GM20000 (cell line): ENCODE results near the gene LGR6.

Source experiments
- DNase-seq: peaks from one replicate; pipeline ENCODE4 v3.0.0; 2012; ENCODE audit warnings: low spot score
- TF ChIP-seq, protein P1 (sequence below): IDR thresholded peaks from 2 replicates; pipeline ENCODE4 v1.5.1; 2012; ENCODE audit warnings: mild to moderate bottlenecking, control low read depth; ENCODE audit errors: extremely low read depth, missing control alignments

LGR6 gene

DNA sequence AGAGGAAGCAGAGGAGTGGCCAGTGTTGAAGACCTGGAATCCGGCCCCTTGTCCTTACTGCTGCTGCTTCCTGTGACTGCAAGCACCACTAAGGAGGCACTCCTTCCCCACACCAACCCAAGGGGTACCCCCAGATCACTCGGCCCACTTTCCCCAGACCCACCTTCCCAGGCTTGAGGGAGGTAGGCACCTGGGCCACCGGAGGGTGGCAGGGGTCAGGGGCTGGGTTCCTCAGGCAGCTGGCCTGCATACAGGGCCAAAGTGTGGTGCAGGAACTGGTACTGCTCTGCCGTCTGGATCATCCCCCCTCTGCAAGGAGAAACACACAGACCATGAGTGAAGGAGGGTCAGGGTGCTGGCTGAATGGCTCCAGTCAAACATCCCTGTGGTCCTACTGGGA, 45.2 kb upstream of the LGR6 start:
- TF ChIP-seq, protein P1, sequence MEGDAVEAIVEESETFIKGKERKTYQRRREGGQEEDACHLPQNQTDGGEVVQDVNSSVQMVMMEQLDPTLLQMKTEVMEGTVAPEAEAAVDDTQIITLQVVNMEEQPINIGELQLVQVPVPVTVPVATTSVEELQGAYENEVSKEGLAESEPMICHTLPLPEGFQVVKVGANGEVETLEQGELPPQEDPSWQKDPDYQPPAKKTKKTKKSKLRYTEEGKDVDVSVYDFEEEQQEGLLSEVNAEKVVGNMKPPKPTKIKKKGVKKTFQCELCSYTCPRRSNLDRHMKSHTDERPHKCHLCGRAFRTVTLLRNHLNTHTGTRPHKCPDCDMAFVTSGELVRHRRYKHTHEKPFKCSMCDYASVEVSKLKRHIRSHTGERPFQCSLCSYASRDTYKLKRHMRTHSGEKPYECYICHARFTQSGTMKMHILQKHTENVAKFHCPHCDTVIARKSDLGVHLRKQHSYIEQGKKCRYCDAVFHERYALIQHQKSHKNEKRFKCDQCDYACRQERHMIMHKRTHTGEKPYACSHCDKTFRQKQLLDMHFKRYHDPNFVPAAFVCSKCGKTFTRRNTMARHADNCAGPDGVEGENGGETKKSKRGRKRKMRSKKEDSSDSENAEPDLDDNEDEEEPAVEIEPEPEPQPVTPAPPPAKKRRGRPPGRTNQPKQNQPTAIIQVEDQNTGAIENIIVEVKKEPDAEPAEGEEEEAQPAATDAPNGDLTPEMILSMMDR = no peak
- DNase-seq = no peak

DNA sequence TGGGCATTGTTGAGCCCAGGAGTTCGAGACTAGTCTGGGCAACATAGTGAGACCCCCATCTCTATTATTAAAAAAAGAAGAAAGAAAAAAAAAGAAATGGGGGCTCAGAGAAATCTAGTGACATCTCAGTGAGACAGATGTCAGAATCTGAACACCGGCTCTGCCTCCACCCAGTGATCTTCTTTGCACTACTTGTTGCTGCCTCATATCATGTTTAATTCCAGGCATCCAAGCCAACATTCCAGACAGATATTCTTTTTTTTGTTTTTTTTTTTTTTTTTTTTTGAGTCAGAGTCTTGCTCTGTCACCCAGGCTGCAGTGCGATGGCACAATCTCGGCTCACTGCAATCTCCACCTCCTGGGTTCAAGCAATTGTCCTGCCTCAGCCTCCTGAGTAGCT, 44.0 kb upstream of the LGR6 start:
- no peak for DNase-seq
- TF ChIP-seq, protein P1 = no peak

DNA sequence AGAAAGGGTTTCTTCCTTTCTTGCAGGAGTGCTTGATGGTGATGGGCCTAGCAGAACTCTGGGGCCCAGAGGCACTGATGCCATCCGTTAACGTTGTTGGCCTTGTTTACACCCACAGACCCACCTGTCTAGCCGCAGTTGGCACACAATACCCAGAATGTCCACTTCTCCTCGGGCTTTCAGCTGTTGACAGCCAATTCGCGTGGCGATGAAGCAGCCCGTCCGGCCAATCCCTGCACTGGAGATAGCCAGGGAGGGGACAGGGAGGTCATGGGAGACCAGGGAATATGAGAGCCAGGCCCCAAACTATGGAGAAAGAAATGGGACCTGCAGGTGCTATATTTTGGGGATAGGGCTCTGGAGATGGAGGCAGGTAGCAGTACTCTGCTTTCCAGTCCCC, 43.4 kb upstream of the LGR6 start:
- DNase-seq = no peak
- TF ChIP-seq, protein P1 = no peak

DNA sequence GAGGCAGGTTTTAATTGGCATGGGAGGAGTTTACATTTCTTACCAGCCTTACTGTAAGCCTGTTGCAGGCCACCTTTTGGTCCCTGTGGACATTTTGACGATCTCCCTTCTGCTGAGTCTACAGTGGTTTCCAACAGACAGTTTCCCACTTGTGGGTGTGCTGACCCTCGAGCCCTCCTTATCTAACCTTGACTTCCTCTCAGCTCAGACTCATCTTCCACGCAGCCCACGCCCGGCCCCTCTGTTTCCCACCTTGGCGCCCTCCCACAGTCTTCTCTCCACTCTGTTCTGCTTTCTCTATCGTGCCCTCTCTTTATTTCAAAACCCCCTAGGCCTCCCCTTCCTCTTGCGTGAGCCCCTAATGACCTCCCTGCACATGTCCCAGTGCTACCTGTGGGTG, 43.0 kb upstream of the LGR6 start:
- DNase-seq = no peak
- TF ChIP-seq, protein P1 = no peak

DNA sequence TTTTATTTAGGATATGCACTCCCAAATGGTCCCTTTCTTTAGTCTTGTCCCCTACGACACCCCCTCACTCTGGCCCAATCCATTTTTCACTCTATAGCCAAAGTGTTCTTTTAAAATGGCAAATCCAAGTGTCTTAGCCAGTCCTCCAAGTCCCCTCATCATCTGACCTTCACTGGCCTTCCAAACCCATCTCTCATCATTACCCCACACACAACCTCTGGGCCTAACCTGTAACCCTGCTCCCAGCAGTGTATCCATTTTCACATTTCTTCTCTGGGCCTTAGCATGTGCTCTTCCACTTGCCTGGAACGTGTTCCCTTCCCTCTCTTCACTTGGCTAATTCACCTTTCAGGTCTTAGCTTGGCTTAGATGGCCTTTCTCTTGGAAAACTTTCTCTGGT, 42.6 kb upstream of the LGR6 start:
- DNase-seq = no peak
- TF ChIP-seq, protein P1 = no peak

DNA sequence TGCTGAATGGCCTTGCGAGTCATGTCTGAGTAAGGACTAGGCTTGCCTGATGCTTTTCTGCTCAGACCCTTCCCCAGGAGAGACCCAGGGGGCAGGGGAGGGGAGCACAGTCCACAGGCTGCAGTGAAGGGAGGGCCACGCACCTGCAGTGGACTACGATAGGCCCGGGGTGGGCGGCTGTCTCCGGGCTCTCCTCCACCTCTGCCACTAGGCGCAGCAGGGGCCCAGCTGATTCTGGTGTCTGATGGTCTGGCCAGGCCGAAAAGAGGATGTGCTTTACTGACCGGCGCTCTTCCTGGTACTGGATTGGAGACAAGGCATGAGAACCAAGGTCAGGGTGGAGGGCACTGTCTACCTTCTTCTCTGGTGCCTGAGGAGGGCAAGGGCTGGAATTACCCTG, 41.2 kb upstream of the LGR6 start:
- DNase-seq = no peak
- TF ChIP-seq, protein P1 = no peak

DNA sequence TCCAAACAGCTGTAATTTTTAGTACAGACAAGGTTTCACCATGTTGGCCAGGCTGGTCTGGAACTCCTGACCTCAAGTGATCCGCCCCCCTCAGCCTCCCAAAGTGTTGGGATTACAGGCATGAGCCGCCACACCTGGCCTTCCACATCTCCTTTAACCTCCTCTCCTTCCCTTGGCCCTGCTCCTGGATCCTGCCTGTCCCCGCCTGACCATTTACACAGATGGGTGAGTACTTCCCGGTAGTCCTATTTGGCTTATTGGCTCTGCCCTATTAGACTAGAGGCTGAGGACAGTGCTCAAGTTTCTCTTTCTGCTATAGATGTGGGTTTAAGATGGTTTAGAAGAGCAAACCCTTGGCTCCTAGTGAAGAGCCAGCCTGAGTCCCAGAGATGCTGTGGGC, 40.3 kb upstream of the LGR6 start:
- TF ChIP-seq, protein P1 = no peak
- no peak for DNase-seq
